Calu3 (cell line): ENCODE results near the gene FAM217B. TPM values are rescaled to one million over a fixed set of nuclear protein-coding genes. Genes with fewer than 3 reads are reported as not detected.

ENCODE experiments used
- BruUV-seq: library from RNA; stranded (reverse); fragments of 400-500 nt; replicated peaks from 2 replicates; lab custom pipeline; 2021; lab: Mats Ljungman, UMichigan
- CTCF ChIA-PET: fragments of 300-600 bp; sonication (Branson Sonifier 250); formaldehyde crosslinking; loops from one replicate; lab custom pipeline; 2022; ENCODE audit warnings: antibody characterized with exemption; lab: Charles Lee
- DNase-seq: peaks from one replicate; pipeline ENCODE4 v3.0.0; 2022
- H3K27ac Mint-ChIP-seq: one replicate; pipeline ENCODE4 v1.8.0; 2022; ENCODE audit warnings: mixed read lengths; ENCODE audit not compliant: unreplicated experiment
- H3K27me3 Mint-ChIP-seq: one replicate; pipeline ENCODE4 v1.8.0; 2022; ENCODE audit warnings: mixed read lengths; ENCODE audit not compliant: unreplicated experiment
- H3K36me3 Mint-ChIP-seq: one replicate; pipeline ENCODE4 v1.8.0; 2022; ENCODE audit warnings: mild to moderate bottlenecking, moderate library complexity, mixed read lengths; ENCODE audit not compliant: insufficient read depth, unreplicated experiment
- H3K4me1 Mint-ChIP-seq: one replicate; pipeline ENCODE4 v1.8.0; 2022; ENCODE audit warnings: mild to moderate bottlenecking, low read depth, mixed read lengths; ENCODE audit not compliant: unreplicated experiment
- H3K4me3 Mint-ChIP-seq: one replicate; pipeline ENCODE4 v1.8.0; 2022; ENCODE audit warnings: mild to moderate bottlenecking, low read depth, moderate library complexity, mixed read lengths; ENCODE audit not compliant: unreplicated experiment
- H3K9me3 Mint-ChIP-seq: one replicate; pipeline ENCODE4 v1.8.0; 2022; ENCODE audit warnings: low read depth, mixed read lengths; ENCODE audit not compliant: unreplicated experiment
- CTCF ChIP-seq: fragments of 200-600 bp; IDR thresholded peaks from one replicate; pipeline ENCODE4 v1.8.0; 2022; ENCODE audit warnings: antibody characterized with exemption; ENCODE audit not compliant: unreplicated experiment
- intact Hi-C: fragments of 100-400 bp; cut with micrococcal nuclease; formaldehyde crosslinking; loops from one replicate; pipeline ENCODE4 v1.10.0; 2022; ENCODE audit not compliant: unreplicated experiment
- total RNA-seq: library from RNA; stranded (reverse); gene quantifications from 2 replicates; pipeline ENCODE4 v1.2.3, GENCODE V29; 2022

Gene FAM217B
- total RNA-seq, 1 experiment from 2014 or later = 34.4 TPM

- H3K9me3 Mint-ChIP-seq = no peaks in the 10 kb centered on the region
Observed at GRCh38 chr20:59903621-59904020, 36.6 kb upstream of the FAM217B start.

GRCh38 chr20:59908855-59909254, 31.3 kb upstream of the FAM217B start:
- intact Hi-C loops = no loop called here
- no peaks in the 10 kb centered on the region for H3K36me3 Mint-ChIP-seq
- H3K27ac Mint-ChIP-seq = no peak overlapping the region
- CTCF ChIA-PET = no interaction called here
- no peaks in the 10 kb centered on the region for H3K9me3 Mint-ChIP-seq
- no peak overlapping the region for H3K4me3 Mint-ChIP-seq
- H3K27me3 Mint-ChIP-seq = no peaks in the 10 kb centered on the region
- BruUV-seq = no TSS peak
- no peak for TF ChIP-seq CTCF
- no peaks in the 10 kb centered on the region for H3K4me1 Mint-ChIP-seq
- DNase-seq = no peak

More at GRCh38 chr20:59903621-59904020, 36.6 kb upstream of the FAM217B start:
- no peaks in the 10 kb centered on the region for H3K36me3 Mint-ChIP-seq
- no peak overlapping the region for H3K4me3 Mint-ChIP-seq
- intact Hi-C loops = no loop called here
- no TSS peak for BruUV-seq
- no peaks in the 10 kb centered on the region for H3K4me1 Mint-ChIP-seq
- no peak overlapping the region for H3K27ac Mint-ChIP-seq
- no peak for DNase-seq
- CTCF ChIA-PET = no interaction called here
- no peaks in the 10 kb centered on the region for H3K27me3 Mint-ChIP-seq
- no peak for TF ChIP-seq CTCF

GRCh38 chr20:59911041-59911440, 29.1 kb upstream of the FAM217B start:
- no peak for TF ChIP-seq CTCF
- no TSS peak for BruUV-seq
- Mint-ChIP-seq H3K27me3 (no peaks in the 10 kb centered on the region), H3K4me1 (no peaks in the 10 kb centered on the region), H3K9me3 (no peaks in the 10 kb centered on the region), H3K27ac (no peak overlapping the region), H3K36me3 (no peaks in the 10 kb centered on the region), H3K4me3 (no peak overlapping the region)
- CTCF ChIA-PET = no interaction called here
- DNase-seq = no peak
- intact Hi-C loops = no loop called here

GRCh38 chr20:59912609-59913008, 27.6 kb upstream of the FAM217B start:
- CTCF ChIA-PET = no interaction called here
- intact Hi-C loops = no loop called here
- TF ChIP-seq CTCF = no peak
- no TSS peak for BruUV-seq
- DNase-seq = no peak
- Mint-ChIP-seq H3K4me1 (no peaks in the 10 kb centered on the region), H3K36me3 (no peaks in the 10 kb centered on the region), H3K27me3 (no peaks in the 10 kb centered on the region), H3K9me3 (no peaks in the 10 kb centered on the region), H3K4me3 (no peak overlapping the region), H3K27ac (no peak overlapping the region)
